Raji (cell line): ENCODE data around the gene PRPF40A.

Experiments
- POLR2A ChIP-seq: IDR thresholded peaks from 2 replicates; pipeline ENCODE4 v1.6.1; 2011; ENCODE audit warnings: low read depth, low read length, control low read depth; ENCODE audit not compliant: insufficient read depth

The PRPF40A gene

DNA sequence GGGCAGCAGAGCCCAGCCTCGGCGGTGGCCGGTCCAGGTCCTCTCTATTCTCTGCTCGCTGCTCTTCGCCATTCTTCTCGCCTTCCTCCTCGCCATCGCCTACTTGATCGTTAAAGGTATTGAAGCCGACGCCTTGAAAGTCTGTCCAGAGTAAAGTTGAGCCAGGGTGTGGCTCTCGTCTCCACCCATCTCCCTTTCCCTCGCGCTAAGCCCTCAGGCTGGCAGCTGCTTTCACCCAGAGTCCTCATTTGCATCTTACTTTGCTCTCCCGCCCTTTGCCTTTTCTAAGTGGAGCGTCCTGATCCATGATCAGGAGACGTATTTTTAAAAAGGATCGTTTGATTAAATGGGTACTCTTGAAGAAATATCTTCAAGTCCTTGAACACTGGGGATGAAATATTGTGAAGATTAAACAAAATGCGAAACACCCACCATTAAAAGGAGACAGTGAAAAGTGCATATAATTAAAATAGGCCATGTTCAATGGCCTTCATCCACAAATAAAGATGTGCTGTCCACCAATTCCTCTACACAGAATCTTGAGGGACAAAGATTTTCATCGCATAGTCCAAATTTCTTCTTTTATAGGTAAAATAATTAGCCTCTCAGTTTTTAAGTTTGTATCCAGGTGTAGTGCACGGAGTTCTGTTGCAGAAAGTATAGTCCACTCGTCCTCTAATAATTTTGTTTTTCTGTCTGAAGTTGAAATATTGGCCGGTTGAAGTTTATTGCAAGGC lies 1.8 kb upstream of the PRPF40A start:
- no peak; the same call in 1 of the 2 replicates for TF ChIP-seq POLR2A

DNA sequence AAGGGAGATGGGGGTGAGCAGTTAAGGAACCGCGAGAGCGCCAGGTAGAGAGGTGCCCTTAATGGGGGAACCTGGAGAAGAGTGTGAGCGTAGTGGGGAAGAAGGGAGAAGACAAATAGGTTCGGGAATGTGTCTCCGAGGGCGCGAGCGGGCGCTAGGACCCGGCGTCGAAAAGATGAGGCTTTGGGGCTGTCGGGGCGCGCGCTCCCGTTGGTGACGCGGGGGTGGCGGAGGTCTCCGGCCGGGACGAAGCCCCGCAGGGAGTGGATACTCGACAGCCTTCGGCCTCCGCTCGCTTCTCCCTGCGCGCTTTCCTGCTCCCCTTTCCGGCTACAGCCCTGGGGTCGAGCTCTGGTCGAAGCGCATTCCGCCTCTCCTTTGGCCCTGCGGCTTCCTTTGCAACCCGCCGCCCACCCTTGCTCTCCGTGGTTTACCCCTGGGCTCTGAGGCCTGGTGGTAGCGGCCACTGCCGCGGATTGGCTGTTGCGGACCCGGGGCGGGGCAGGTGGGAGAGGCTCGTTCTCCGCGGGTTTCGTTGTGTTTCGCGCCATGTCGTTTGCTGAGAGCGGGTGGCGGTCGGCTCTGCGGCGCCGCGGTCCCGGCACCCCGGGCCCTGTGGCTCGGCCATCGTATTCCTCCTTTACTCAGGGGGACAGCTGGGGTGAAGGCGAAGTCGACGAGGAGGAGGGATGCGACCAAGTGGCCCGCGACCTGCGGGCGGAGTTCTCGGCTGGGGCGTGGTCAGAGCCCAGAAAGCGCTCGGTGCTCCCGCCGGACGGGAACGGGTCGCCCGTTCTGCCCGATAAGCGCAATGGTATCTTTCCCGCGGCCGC lies 1.0 kb upstream of the PRPF40A start, which contains the start of gene ARL6IP6:
ARL6IP6 (plus strand) TSS at position 545 of the 833 bp plus-strand sequence; CDS start at position 550, 5 bp downstream.
- peak; percentile 92 for TF ChIP-seq POLR2A

DNA sequence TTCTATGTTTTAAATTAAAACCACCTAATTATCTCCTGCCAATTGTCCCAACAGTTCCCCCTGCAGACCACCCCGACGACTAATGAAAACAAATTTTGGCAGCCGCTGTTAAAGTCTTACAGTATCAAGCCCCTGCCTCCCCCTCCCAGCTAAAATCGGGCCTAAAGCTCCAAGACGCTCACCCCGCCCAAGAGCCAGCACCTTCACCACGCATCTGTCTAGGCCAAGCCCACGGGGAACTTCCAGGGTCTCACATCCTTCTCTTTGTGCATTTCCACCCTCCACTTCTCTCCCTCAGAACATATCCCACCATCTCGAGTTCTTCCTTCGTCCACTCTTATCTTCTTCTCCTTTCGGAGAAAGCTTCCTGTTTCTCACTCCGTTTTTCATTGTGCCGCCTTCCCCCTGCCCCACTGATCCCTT lies 445 bp downstream of the PRPF40A start:
- no peak for TF ChIP-seq POLR2A

DNA sequence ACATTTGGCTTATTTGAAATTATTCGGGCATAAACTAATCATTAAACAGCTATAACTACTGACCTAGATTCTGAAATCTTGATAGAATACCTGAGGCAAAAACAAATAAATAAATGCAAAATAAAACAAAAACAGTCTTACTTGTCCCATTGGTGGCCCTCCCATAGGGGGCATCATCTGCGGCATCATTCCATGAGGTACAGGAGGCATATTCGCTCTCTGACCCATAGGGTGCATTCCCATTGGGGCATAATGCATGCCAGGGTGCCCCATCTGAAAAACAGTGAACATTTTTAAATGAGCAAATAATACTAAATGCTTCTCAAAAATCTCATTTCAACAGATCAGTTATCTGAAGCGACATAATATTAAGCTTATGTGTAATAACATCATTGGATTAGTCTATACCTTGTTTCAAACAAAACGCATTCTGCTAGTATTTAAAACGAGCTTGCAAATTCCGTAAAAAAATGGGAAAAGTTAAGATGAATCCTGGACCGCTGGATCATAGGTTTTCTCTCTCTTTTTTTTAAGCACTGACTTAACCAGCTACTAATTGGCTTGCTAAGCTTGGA lies 1.3 kb downstream of the PRPF40A start:
- no peak for TF ChIP-seq POLR2A

DNA sequence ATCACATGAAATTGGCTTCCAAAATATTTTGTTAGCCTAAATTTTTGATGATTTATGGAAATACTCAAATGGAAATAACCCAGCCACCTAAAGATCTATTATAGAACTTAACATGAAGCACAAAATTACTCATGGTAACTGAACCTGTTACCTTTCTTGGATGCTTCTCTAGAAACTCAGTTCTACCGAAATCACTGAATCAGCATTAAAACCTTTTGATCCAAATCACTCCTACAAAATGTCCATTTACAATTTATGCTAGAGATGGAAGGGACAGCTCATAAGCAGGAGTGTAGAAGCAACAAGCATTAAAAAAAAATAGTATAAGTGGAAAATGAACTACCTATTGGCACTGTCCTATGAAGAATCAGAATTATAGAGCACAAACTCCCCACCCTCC lies 2.1 kb downstream of the PRPF40A start:
- no peak for TF ChIP-seq POLR2A

DNA sequence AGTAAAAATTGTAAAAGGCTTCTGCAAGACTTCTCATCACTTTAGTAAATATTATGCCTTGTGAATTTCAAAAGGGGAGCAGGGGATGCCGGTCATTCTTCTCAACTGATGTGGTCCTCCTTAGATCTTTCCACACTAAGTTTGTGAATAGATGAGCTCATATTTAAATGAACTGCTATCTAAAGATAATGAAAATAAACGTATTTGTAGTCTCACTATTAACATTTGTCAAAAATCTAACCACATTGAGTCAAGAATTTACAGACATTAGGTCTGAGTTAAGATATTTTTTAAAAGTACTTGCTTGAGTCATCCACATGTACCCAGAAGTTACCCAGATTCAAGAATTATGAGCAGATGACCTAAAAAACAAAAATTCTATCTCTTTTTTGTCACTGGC lies 6.5 kb downstream of the PRPF40A start:
- TF ChIP-seq POLR2A, result no peak

DNA sequence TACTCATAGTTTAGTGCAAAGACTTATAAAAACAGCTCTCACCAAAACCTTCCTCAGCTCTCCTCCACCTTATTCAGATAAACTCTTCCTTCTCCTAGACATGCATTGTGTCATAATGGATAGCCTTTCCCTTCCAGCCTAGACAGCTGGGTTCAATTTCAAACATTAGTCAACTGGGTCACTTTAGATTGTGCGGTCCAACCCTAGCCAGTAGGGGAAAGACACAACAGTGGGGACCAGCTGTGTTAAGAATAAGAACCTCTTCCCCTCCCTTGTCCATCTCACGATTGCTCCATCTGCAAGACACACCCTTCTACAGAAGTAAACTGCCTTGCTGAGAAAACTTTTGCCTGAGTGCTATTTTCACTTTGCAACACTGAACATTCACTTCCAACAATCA lies 8.5 kb downstream of the PRPF40A start:
- TF ChIP-seq POLR2A, result no peak

DNA sequence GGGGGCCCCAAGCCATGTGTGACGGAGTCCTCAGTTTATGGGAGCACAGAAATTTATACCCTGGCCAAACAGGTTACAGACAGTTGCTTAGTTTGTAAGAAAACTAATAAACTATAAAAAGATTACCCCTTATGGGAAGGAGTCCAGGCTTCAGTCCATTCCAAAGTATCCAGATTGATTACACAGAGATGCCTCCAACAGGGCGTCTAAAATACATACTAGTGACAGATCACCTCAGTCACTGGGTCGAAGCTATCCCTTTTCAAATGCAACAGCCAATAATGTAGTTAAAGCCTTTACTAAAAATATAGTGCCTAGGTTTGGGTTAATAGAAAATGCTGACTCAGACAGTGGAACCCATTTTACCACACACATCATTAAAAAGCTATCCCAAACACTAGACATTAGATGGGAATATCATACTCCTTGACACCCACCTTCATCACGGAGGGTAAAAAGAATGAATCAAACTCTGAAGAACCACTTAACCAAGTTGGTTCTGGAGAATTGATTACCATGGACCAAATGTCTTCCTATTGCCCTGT lies 10.7 kb downstream of the PRPF40A start:
- no peak for TF ChIP-seq POLR2A

DNA sequence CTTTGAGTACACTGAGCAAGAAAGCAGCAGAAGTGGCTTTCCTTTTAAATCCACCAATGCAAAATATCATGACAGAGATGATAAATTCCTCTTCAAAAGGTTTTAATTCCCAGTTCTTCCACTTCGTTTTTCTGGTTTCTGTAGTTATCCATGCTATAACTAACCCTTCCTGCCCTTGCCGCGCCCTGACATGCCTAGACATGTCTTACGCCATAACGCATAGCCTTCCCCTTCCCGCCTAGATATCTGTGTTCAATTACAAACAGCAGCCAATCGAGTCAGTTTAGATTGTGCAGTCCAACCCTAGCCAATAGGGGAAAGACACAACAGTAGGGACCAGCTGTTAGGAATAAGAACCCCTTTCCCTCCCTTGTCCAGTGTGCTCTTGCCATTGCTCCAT lies 16.1 kb downstream of the PRPF40A start:
- TF ChIP-seq POLR2A, result no peak

DNA sequence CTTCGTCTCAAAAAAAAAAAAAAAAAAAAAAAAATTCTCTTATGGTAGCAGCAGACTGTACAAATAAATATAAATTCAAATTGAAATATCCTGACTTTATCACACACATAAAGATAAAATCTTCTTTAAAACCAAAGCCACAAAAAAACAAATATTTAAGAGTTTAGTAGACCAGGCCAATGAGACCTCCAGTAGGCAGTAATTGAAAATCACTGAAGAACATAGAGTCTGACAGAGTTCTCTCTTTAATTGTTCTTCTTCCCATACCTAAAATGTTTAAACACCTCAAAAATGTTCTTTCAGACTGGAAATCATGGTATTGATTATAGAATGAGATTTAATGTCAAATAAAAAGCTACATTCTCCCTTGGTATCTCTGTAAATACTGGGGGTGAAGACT lies 20.8 kb downstream of the PRPF40A start:
- no peak for TF ChIP-seq POLR2A

DNA sequence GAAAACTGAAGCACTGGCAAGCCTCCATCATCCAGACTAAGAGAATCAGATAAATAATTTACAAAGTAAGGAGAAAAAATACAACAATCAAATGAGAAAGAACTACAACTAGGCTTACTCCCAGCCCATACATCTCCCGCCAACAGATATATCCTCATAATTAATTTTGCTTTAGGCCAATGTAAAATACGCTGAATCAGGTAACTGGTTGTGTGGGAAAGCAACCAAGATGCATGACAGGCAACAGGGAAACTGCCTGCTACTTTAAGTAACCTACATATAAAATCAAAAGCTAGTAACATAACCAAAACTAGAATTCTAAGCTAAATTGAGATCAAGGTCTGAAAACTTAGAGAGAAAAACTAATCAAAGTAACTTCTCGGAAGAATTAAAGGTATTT lies 21.5 kb downstream of the PRPF40A start:
- no peak for TF ChIP-seq POLR2A

DNA sequence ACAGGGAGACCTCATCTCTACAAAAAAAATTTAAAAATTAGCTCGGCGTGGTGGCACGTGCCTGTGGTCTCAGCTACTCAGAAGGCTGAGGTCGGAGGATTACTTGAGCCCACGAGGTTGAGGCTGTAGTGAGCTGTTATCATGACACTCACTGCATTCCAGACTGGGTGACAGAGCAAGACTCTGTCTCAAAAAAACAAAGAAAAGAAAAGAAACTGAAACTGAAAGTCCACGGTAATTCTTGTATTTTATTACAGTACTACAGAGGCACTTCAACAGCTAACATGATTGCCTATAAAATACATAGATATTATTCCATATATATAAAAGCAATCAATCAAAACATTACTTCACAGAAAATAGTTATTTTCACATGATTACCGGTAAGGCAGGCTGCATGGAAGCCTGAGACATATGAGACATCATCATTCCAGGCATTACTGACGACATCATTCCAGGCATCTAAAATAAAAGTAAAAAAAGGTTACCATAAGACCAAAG lies 23.1 kb downstream of the PRPF40A start:
- no peak for TF ChIP-seq POLR2A

DNA sequence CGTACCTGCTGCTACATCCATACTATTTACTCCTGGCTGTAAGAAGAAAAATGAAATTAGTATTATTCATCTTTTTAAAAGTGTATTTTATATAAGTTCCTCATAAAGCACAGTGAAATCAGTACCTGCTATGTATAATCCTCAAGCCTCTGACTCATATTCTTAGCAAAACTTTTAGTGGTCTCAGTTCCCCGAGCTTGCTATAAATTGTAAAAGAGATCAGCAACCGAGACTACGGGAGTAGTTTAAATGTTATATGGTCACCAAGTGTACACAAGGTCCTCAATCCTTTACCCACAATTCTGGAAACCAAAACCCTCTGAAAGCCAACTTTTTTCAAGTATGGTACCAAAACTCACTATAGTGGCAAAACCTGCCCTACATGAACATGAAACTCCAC lies 24.2 kb downstream of the PRPF40A start:
- TF ChIP-seq POLR2A, result no peak

DNA sequence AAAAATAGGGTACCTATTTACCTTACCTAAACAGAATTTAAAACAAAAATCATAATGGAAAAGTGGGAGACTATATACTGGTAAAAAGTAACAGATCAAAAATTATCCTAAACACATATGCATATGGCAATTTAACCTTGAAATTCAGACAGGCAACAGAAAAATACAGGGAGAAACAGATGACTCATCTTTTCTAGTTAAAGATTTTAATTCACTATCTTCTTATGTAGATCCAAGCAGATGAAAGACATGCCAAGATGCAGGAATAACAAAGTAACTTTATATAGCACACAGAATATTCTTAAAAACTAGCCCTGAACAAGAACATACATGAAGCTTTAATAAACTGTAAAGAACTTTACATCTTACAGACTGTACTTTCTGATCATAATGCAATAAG lies 30.9 kb downstream of the PRPF40A start:
- TF ChIP-seq POLR2A, result no peak

DNA sequence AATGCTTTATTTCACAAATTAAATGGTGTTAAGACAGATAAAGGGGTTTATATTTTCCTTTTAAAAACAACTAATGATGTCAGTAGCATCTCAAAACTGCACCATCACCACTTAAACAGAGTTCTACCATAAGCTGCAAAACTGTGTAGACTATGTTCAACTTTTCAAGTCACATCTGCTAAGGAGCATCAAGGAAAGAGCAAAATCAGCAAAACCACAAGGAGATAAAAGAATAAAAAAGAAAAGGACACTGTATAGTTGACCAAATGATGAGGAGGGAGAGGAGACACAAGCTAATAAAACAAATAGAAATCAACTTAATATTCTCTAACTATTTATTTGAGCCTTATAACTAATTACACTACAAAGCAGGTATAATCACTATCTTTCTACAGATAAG lies 33.9 kb downstream of the PRPF40A start:
- TF ChIP-seq POLR2A, result no peak
